H1 (cell line): ENCODE measurements around the gene COL20A1. TPM values are rescaled to one million over a fixed set of nuclear protein-coding genes. Genes with fewer than 3 reads are reported as not detected.

Experiments used
- CREB1 ChIP-seq: IDR thresholded peaks from 2 replicates; pipeline ENCODE4 v1.6.1; 2012; ENCODE audit warnings: inconsistent platforms
- SAP30 ChIP-seq: fragments of 300-600 bp; sonication (generic); IDR thresholded peaks from 2 replicates; pipeline ENCODE4 v1.7.1; 2012; ENCODE audit warnings: low read length, moderate library complexity, mild to moderate bottlenecking, inconsistent platforms; ENCODE audit not compliant: insufficient read depth, insufficient replicate concordance
- TCF12 ChIP-seq: IDR thresholded peaks from 2 replicates; pipeline ENCODE4 v1.6.1; 2011; ENCODE audit warnings: low read depth, mild to moderate bottlenecking, low read length
- TEAD4 ChIP-seq: IDR thresholded peaks from 2 replicates; pipeline ENCODE4 v1.6.1; 2012; ENCODE audit warnings: low read depth, low read length, inconsistent platforms, mixed read lengths
- polyA plus RNA-seq, 7 experiments: library from polyadenylated mRNA; depleted of rRNA in 3 of 7; stranded (reverse) in 5 of 7; unstranded in 2 of 7; fragments of >200 nt in 5 of 7; fragments of 200-250 nt in 2 of 7; gene quantifications; 1 replicate in 5 of 7; 2 replicates in 1 of 7; 4 replicates in 1 of 7; pipeline versions ENCODE4 v1.2.1 to v1.2.3, GENCODE V29; 2011 to 2013; ENCODE audit warnings: missing spikeins in 2 of 7, mixed read lengths in 2 of 7
- total RNA-seq: library from RNA; stranded (reverse); fragmentation: NEBNext Ultra II Directional; extraction: Animal tissue kit (Norgen Biotek cat#: 25700); gene quantifications from 2 replicates; pipeline ENCODE4 v1.2.1, GENCODE V29; 2021
- TF ChIP-seq, protein P1 (sequence below): IDR thresholded peaks from 2 replicates; pipeline ENCODE4 v1.6.1; 2011; ENCODE audit warnings: low read depth, mild to moderate bottlenecking, low read length; ENCODE audit not compliant: insufficient read depth

The COL20A1 gene
- total and polyA plus RNA-seq, 2 of the 8 experiments (the other 6 are each of a cell fraction or from before 2014, with no cell fraction given): 0.19 to 0.21 TPM

GRCh38 chr20:63252284-63252711 lies 40.7 kb upstream of the COL20A1 start (continued):
- TF ChIP-seq SAP30: no peak
- TF ChIP-seq TEAD4: no peak
- TF ChIP-seq TCF12: no peak
- TF ChIP-seq CREB1: no peak
- TF ChIP-seq, protein P1, sequence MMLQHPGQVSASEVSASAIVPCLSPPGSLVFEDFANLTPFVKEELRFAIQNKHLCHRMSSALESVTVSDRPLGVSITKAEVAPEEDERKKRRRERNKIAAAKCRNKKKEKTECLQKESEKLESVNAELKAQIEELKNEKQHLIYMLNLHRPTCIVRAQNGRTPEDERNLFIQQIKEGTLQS: no peak
- TF ChIP-seq, all 59 proteins: peak for 0
